NCI-H2171 (cell line): ENCODE measurements around the gene ARHGAP29.

Source experiments
- DNase-seq: peaks from one replicate; lab custom pipeline; 2025; lab: John Stamatoyannopoulos, UW

The ARHGAP29 gene

DNA sequence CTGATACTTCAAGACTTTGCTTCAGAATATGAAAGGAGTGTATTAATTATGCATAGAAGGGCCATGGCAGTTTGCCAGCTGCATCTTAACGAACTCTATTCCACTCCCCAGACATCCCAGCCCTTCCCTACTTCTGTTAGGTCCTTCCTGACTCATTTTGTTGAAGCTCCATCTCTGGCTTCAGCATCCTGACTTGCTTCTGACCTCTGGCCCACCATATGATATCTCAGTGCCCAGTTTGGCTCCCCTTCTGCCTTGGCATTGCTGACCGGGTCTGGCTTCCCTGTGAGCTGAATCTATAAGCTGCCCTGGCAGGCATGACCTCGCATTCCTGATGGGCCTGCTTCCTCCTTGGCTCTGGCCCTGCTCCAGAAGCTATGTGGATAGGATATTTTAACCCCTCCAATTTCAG is 27.6 kb upstream of the ARHGAP29 start:
- no peak for DNase-seq

DNA sequence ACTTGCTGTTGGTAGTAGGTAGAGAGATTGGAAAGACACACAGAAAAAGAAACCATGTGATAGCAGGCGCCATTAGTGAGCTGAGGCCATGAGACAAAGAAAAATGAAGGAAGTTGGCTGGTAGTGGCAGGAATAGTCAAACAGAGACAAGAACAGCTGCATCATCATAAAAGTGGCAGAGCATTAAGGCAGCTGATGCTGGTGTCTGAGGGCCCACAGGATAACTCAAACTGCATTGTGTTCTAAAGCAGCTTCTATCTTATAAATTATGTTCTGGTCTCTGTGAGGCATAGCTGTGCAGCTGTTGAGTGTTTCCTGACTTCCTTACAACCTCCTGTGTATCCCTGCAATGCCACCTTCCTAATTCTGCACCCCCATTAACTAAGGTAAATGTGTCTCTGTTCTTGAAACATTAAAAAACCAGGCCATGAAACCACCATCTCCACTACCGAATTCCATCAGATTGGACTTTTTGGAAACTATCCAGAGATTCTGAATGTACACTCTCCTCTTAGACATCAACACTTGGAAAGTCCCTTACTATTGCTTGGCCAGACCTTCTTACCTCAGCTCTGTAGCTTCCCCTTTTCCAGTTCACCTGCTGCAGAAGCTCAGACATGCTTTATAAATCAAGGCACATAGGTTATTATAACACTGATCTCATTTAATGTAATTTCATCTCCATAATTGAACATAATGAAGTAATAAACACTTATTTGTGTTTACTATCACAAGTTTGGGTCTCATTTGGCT is 23.4 kb upstream of the ARHGAP29 start:
- no peak for DNase-seq

DNA sequence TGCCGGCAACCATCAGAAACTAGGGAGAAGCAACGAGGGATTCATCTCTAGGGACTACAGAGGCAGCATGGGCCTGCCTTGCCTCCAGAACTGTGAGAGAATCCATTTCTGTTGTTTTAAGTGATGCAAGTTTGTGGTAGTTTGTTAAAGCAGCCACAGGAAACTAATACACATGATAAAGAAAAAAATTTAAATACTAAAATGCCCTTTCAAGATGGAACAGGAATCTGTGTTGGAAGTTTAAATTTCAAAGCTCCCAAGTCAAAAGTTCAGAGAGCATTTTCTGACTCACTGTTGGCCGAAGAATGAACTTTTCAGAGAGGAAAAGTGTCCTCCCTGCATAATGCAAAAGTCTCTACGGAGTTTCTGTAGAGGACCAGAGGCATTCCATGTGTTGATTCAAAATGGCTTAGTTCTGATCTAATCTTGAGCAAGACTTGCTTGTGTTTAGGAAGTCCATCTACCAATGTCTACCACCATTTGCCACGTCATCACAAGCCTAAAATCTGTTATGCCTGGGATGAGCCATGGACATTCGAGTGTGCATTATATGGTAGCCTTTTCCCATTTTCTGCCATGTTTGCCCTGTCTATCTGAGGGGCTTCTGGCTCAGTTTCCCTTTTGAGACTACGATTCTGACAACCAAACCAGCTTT is 22.4 kb upstream of the ARHGAP29 start:
- no peak for DNase-seq

- no peak for DNase-seq
Observed at GRCh38 chr1:94258873-94259331, 21.5 kb upstream of the ARHGAP29 start.

DNA sequence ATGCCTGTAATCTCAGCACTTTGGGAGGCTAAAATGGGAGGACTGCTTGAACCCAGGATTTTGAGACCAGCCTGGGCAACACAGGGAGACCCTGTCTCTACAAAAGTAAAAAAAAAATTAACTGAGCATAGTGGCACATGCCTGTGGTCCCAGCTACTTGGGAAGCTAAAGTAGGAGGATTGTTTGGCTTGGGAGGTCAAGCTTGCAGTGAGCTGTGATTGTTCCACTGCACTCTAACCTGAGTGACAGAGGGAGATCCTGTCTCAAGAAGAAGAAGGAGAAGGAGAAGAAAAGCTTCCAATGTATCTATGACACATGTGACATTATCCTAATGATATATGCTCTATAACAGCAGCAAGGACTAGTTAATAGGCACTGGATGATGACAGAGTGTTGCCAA is 20.1 kb upstream of the ARHGAP29 start:
- no peak for DNase-seq

DNA sequence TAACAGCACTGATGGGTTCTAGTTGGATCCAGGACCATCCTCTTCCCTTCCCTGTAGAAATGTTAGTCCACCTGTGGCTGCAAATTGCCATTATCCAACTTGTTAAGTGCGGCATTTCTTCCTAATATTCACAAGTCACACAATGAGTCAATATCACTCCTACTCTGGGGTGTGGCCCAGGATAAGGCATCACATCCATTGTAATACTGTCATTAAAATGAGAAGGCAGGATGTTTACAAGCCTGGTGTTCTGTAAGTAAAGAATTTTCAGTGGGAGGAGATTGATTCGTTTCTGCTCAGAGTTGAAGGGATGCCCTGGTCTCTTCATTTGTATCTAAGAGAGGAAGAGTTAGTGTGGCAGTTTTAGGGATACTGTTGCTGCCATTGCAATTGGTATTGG is 18.1 kb upstream of the ARHGAP29 start:
- no peak for DNase-seq

- DNase-seq: no peak
Observed at GRCh38 chr1:94254073-94254810, 16.9 kb upstream of the ARHGAP29 start.

- DNase-seq: no peak
Observed at GRCh38 chr1:94253456-94254017, 16.2 kb upstream of the ARHGAP29 start.

DNA sequence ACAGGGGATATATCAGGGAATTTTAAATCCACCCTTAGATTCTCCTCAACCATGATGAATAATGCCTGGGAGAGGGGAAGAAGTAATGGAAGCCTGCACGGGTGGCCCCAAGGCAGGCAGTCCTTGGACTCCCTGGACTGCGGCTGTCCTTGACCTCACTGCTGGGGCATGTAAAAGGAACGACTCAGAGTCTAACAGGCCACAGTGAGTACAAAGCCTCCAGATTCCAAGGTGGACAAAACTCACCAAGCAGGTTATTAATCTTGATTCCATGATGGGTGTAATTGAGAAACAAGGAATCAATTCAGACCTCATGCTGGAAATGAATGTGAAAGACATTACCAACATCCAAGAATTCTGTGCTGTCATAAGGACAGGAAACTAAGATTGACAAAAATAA is 13.0 kb upstream of the ARHGAP29 start:
- no peak for DNase-seq

GRCh38 chr1:94248956-94249688 is 11.7 kb upstream of the ARHGAP29 start:
- no peak for DNase-seq

DNA sequence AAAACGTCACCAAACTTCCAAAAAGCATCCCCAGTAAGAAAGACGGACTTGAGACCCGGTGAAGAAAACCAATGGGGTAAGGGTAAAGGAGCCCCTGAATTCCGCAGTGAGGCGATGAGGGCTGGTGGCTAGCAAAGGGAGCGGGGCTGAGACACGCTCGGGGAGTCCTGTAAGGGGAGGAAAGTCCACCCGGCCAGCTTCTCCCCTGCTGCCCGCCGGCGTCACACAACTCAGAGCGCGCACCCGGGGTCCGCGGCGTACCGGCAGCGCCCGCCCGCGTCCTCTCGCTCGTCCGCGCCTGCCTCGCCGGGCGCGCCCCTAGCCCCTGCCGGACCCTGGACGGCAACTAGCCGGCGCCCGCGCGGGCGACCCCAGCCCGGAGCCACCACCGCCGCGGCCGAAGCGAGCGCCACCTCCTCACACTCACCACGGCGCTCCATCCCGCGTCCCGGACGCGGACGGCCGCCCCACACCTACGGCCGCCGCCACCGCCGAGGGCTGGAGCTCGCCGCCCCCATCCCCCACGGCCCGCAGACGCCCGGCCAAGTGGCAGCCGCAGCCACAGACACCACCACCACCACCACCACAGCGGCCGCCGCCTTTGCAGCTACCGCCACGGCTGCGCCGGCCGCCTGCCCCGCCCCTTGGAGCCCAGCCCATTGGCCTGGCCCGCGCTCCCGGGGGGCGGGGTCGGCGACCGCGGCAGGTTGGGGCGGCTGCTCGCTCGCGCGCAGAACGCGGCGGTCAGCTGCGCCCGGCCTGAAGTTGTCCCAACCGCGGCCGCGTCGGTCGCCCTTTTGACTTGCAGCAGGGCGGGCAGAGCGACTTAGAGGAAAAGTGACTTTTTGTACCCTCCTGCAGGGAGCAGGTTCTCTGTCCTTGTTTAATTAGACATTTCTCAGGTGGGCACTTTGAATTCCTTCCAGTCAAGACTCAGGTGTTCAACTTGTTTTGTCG is 10.0 kb upstream of the ARHGAP29 start:
- DNase-seq: no peak

GRCh38 chr1:94246692-94247137 is 9.3 kb upstream of the ARHGAP29 start:
- DNase-seq: no peak

GRCh38 chr1:94245747-94246438 is 8.5 kb upstream of the ARHGAP29 start:
- DNase-seq: no peak

DNA sequence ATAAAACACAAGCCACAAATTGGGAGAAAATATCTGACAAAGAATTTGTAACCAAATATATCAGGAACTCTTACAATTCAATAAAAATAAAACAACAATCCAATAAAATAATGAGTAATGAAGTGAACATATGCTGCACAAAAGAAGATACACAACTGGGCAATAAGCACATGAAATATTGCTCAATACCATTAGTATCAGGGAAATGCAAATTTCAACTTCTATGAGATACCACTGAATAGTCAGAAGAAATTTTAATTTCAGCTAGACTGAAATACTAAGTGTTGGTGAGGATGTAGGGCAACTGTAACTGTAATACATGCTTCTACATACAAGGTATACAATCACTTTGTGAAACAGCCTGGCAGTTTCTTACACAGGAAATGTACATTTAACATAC is 7.4 kb upstream of the ARHGAP29 start:
- no peak for DNase-seq

DNA sequence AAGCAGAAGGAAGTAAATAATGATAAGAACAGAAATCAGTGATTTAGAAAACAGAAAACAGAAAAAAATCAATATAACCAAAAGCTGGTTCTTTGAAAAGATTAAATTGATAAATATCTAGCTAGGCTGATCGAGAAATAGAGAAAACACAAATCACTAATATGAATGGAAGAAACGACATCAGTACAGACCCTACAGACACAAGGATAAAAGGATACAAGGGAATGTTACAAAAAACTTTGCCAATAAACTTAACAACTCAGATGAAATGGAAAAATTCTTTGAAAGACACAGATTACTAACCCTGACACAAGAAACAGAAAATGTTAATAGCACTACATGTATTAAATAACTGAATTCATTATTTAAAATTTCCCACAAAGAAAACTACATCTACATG is 6.3 kb upstream of the ARHGAP29 start:
- no peak for DNase-seq

GRCh38 chr1:94240822-94241221 is 3.4 kb upstream of the ARHGAP29 start:
- DNase-seq: no peak

DNA sequence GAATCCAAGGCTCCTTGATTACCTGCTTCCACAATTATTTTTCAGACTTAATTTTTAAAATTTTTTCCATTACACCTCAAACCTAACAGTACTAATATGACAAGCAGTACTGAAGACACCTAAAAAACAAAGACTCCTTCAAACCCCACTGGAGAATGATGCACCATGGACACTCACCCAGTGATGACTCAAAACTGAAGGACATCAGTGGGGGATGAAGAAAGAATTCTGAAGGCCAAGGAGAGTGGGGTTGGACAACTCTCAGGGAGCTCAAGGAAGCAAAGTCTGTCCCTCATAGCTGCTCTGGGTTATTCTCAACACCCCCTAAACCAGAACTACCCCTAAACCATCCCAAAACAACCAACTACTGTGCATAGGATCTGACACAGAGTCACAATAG is 2.4 kb upstream of the ARHGAP29 start:
- no peak for DNase-seq

- DNase-seq: no peak
Observed at GRCh38 chr1:94239051-94239450, 1.7 kb upstream of the ARHGAP29 start.

DNA sequence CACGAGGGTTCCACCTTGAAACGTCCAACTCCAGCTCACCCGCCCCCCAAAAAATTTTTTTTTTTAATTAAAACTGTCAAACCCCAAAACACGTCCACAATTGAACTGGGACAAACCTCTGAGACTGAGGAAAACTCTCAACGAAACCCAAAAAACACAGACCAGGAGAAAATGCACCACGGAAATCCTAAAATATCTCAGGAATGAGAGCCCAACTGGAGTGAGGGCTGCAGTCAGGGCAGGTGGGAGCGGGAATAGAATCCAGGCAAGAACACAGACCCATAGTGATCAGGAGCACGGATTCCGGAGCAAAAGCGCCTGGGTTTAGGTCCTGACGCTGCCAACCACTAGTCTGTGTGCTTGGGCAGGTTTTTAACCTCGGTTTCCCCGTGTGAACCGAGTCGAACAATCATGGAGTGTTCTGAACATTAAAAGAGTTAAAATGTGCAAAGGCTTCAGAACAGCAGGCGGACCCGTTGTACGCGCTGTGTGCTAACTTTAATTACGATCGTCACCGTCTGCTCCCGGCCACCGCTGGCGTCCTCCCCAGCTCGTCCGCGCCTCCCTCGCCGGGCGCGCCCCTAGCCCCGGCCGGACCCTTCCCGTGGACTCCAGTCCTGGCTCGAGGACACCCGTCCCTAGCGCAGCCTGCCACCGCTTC is 624 bp downstream of the ARHGAP29 start:
- DNase-seq: no peak
